ENCODE data around the gene MBD3L3.
"Not testable (repeated sequence)": the region's sequence is repeated elsewhere in the genome, so short reads cannot be mapped to it uniquely, and the experiment has no call there.

MBD3L3 gene

DNA sequence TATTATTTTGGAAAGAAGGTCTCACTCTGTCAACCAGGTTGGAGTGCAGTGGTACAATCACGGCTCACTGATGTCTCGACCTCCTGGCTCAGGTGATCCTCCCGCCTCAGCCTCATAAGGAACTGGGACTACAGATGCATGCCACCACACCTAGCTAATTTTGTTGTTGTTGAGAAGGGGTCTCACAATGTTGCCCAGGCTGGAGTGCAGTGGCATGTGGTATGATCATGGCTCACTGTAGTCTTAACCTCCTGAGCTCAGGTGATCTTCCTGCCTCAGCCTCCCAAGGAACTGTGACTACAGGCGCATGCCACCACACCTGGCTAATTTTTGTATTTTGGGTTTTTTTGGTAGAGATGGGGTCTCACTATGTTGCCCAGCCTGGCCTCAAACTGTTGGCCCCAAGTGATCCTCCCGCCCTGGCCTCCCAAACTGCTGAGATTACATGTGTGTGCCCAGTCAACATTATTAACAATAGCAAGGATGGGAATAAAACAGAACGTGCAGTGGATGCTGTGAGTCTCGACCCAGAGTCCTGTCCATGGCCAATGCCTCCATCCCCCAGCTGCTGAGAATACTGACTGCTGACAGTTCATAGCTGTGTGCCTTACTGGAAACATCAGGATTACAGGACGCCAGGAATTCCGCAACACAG is 5.4 kb upstream of the MBD3L3 start:
- no peak overlapping the region for H3K4me3 ChIP-seq (replicated peaks; ENCODE audit: low read depth, low read length)
- TF ChIP-seq CTCF (IDR thresholded peaks at IDR 0.05; ENCODE audit: low read length, missing control alignments): no peak
- DNase-seq (ENCODE audit: low read depth): no peak

GRCh38 chr19:7063339-7063738 is 4.9 kb upstream of the MBD3L3 start:
- TF ChIP-seq CTCF (IDR thresholded peaks at IDR 0.05; ENCODE audit: low read length, missing control alignments): no peak
- no peak for DNase-seq (ENCODE audit: low read depth)
- no peak overlapping the region for H3K4me3 ChIP-seq (replicated peaks; ENCODE audit: low read depth, low read length)

DNA sequence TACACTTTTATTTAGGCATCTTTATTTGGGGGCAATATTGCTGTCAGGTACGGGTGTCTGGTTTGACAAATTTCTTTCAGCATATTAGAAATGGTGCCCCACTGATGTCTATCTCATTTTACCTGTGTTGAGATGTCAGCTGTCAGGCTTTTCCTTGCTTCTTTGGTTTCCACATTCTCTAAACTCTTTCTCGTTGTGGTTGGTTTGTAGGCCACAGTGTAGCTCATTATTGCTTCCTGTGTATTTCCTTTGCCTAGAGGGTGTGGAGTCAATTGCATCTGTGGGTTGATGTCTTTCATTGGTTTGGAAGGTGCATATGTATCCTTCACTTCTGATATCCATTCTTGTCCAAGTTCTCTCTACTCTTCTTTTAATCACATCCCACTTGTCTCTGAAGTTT is 1.5 kb upstream of the MBD3L3 start:
- not testable (repeated sequence) for DNase-seq (ENCODE audit: low read depth)

GRCh38 chr19:7056371-7056770 is 2.1 kb downstream of the MBD3L3 start:
- not testable (repeated sequence) for DNase-seq (ENCODE audit: low read depth); H3K4me3 ChIP-seq (replicated peaks; ENCODE audit: low read depth, low read length)

More for the DNA sequence above, 1.5 kb upstream of the MBD3L3 start:
- H3K4me3 ChIP-seq (replicated peaks; ENCODE audit: low read depth, low read length): not testable (repeated sequence)

DNA sequence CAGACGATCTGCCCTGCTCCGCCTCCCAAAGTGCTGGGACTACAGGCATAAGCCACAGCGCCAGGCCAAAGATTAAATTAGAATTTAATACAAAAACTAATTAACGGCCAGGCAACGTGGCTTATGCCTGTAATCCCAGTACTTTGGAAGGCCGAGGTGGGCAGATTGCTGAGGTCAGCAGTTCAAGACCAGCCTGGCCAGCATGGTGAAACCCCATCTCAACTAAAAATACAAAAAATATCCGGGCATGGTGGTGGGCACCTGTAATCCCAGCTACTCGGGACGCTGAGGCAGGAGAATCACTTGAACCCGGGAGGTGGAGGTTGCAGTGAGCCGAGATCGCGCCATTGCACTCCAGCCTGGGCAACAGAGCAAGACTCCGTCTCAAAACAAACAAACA is 2.8 kb downstream of the MBD3L3 start:
- not testable (repeated sequence) for DNase-seq (ENCODE audit: low read depth); H3K4me3 ChIP-seq (replicated peaks; ENCODE audit: low read depth, low read length)

DNA sequence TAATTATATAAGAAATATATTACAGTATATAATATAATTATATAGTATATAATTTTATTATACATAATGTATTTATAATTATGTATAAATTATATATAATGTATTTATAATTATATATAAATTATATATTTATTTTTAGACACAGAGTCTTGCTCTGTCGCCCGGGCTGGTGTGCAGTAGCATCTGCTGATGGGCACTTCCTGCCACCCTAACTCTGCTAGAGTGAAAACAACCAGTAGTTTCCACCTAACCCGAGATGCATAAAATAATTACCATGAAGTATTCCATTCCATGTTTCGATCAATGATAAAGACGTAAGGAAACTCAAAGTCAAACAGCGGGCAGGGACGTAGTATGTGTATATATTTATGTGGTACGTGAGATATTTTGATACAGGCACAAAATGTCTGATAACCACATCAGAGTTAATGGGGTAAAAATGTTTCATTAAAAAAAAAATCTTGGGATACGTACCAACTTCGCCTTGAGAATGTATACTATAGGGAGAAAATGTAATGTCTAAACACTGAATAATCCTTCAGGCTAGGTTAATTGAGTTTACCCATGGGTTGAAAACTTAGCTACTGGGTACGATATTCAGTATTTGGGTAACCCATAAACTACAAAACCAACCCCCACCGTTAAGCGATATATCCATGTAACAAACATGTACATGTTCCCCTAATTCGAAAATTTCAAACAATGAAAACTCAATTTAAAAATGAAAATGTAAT is 3.7 kb downstream of the MBD3L3 start:
- not testable (repeated sequence) for H3K4me3 ChIP-seq (replicated peaks; ENCODE audit: low read depth, low read length); DNase-seq (ENCODE audit: low read depth)

GRCh38 chr19:7052896-7053295 is 5.6 kb downstream of the MBD3L3 start:
- DNase-seq (ENCODE audit: low read depth); H3K4me3 ChIP-seq (replicated peaks; ENCODE audit: low read depth, low read length): not testable (repeated sequence)

- H3K4me3 ChIP-seq (replicated peaks; ENCODE audit: low read depth, low read length); DNase-seq (ENCODE audit: low read depth): not testable (repeated sequence)
Measured at GRCh38 chr19:7051421-7051820, 7.1 kb downstream of the MBD3L3 start.

GRCh38 chr19:7049021-7049420 is 9.5 kb downstream of the MBD3L3 start, which contains the start of gene MBD3L2:
Gene MBD3L2, plus strand, starts transcription at chr19:7049321. Its CDS starts 53 bp downstream, at chr19:7049374.
- H3K4me3 ChIP-seq (replicated peaks; ENCODE audit: low read depth, low read length); DNase-seq (ENCODE audit: low read depth): not testable (repeated sequence)

GRCh38 chr19:7041563-7041962 is 16.9 kb downstream of the MBD3L3 start:
- DNase-seq (ENCODE audit: low read depth); H3K4me3 ChIP-seq (replicated peaks; ENCODE audit: low read depth, low read length): not testable (repeated sequence)

GRCh38 chr19:7040079-7040478 is 18.4 kb downstream of the MBD3L3 start, which contains the start of gene MBD3L4:
Gene MBD3L4, minus strand, starts transcription at chr19:7040179. Its CDS starts 35 bp downstream, at chr19:7040144.
- H3K4me3 ChIP-seq (replicated peaks; ENCODE audit: low read depth, low read length); DNase-seq (ENCODE audit: low read depth): not testable (repeated sequence)

- H3K4me3 ChIP-seq (replicated peaks; ENCODE audit: low read depth, low read length); DNase-seq (ENCODE audit: low read depth): not testable (repeated sequence)
Measured at GRCh38 chr19:7030278-7030677, 28.2 kb downstream of the MBD3L3 start, which contains the start of gene MBD3L5. Gene MBD3L5, plus strand, starts transcription at chr19:7030578. Its CDS starts 34 bp downstream, at chr19:7030612.

- not testable (repeated sequence) for H3K4me3 ChIP-seq (replicated peaks; ENCODE audit: low read depth, low read length); DNase-seq (ENCODE audit: low read depth)
Measured at GRCh38 chr19:7028790-7029189, 29.7 kb downstream of the MBD3L3 start.

- H3K4me3 ChIP-seq (replicated peaks; ENCODE audit: low read depth, low read length); DNase-seq (ENCODE audit: low read depth): not testable (repeated sequence)
Measured at GRCh38 chr19:7021331-7021730, 37.1 kb downstream of the MBD3L3 start, which contains the start of gene MBD3L2B. Gene MBD3L2B, minus strand, starts transcription at chr19:7021431. Its CDS starts 34 bp downstream, at chr19:7021397.

Data from fibroblast of pulmonary artery (primary cell).